ENCODE results near the gene SLC12A7.

SLC12A7 gene

DNA sequence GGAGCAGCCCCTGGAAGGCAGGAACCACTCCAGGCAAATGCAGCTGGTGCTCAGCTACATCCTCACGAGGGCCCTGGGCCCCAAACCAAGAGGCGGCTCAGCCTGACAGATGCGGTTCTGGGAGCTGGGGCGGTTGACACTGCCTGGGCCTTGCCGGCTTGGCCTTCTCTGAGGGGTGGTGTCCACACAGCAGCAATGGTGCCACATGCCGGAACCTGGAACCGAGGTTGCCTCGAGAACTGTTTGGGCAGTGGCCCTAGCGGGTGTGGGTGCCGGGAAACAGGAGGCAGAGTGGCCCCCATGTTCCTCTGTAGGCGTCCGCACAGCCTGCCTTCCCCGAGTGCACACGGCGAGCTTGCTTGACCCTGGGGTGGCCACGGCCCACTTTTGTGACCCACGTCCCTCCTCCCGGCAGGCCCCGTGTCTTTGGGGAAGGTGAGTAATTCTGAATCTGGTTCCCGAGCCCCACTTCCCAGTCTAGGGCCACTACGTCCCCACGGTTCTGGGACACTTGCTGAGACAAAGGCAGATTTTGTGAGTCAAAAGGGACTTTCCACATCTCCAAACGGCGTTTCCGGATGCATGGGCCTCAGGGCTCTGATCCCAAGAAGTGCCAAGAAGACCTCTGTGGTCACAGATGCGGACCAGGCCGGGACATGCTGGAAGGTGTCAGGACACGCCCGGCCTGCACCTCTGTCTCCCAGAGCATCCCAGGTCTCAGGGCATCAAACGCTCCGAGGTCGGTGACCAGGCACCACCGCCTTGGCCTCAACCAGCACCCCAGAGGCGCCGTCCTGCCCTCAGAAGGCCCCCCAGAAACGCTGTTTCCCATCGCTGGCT is 27.7 kb upstream of the SLC12A7 start:
- H3K4me3 ChIP-seq (ENCODE audit: low read depth, low read length): no peak overlapping the region
- TF ChIP-seq, protein P1, sequence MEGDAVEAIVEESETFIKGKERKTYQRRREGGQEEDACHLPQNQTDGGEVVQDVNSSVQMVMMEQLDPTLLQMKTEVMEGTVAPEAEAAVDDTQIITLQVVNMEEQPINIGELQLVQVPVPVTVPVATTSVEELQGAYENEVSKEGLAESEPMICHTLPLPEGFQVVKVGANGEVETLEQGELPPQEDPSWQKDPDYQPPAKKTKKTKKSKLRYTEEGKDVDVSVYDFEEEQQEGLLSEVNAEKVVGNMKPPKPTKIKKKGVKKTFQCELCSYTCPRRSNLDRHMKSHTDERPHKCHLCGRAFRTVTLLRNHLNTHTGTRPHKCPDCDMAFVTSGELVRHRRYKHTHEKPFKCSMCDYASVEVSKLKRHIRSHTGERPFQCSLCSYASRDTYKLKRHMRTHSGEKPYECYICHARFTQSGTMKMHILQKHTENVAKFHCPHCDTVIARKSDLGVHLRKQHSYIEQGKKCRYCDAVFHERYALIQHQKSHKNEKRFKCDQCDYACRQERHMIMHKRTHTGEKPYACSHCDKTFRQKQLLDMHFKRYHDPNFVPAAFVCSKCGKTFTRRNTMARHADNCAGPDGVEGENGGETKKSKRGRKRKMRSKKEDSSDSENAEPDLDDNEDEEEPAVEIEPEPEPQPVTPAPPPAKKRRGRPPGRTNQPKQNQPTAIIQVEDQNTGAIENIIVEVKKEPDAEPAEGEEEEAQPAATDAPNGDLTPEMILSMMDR (IDR thresholded peaks at IDR 0.05; ENCODE audit: low read depth, low read length): no peak

DNA sequence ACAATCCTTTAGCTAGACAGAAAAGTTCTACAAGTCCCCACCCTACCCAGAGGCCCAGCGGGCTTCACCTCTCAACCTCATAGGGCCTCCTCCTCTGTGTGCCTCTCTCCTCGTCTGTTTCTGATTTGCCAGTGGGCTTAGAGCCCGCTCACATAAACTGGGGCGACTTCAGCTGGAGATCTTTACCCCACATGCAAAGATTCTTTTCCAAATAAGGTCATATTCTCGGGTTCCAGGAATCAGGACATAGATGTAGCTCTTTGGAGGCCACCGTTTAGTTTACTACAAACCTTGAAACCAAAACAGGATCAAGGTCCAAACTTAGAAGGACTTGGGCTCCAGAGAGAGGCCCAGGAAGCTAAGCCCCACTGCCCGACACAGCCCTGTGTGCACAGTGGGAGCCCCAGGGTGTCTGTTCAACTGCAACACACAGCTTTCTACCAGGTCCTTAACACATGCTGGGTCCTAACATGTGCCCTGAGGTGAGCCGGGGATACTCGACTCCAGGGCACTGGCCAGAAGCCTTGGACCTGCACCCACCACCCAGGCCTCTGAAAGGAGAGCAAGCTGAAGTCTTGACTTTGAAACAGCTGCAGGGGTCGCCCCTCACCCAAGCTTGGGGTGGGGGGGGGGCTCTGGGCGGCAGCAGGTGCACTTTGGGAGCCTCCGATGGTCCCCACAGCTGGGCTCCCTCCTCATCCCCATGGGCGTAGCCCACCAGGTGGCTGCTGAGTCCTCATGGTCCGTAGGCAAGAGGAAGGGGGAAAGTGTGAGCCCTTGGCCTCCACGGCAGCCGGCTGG is 26.8 kb upstream of the SLC12A7 start:
- TF ChIP-seq, protein P1 (IDR thresholded peaks at IDR 0.05; ENCODE audit: low read depth, low read length): no peak
- no peak overlapping the region for H3K4me3 ChIP-seq (ENCODE audit: low read depth, low read length)

DNA sequence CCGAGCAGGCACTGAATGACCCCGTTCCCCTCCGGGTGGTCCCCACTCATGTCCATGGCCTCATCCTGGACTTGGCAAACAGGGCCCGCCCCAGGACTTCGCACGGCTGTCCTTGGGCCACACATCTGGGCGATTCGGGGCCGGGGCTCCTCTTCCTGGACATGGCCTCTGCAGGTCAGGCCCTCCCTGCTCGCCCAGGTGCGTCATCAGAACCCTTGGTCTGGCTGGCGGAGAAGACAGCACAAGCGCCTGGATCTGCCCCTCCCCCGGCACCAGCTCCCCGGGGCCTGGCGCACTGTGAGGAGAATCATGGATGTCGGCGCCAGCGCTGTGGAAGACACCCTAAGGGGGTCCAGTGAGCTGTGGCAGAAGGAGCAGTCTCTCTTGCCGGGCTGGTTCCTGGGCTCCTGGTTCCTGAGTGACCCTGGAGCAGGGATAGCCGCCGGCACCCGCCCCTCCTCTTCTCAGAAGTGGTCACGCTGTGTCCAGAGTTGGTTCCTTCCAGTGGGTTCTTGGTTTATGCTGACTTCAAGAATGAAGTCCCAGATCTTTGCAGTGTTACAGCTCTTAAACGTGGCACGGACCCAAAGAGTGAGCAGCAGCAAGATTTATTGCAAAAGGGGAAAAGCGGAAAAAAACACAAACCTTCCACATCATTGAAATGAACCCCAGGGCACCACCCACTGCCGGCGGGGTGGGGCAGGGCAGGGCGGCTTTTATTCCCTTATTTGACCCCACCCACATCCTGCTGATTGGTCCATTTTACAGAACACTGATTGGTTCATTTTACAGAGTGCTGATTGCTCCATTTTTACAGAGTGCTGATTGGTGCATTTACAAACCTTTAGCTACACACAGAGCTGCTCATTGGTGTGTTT is 25.9 kb upstream of the SLC12A7 start:
- TF ChIP-seq, protein P1 (IDR thresholded peaks at IDR 0.05; ENCODE audit: low read depth, low read length): no peak

DNA sequence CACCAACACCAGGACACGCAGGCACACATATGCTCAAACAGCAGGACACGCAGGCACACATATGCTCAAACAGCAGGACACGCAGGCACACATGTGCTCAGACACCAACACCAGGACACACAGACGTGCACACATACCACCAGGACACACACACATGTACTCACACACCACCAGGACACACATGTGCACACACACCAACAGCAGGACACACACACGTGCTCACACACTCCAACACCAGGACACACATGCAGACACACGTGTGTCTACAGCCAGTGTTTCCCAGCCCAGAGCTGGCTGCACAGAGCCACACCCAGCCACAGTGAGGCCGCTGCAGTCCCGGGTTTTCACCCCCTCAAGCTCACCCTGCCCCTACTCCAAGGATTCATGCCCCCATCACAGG is 25.0 kb upstream of the SLC12A7 start:
- H3K4me3 ChIP-seq (ENCODE audit: low read depth, low read length): no peak overlapping the region
- TF ChIP-seq, protein P1 (IDR thresholded peaks at IDR 0.05; ENCODE audit: low read depth, low read length): no peak

More for the DNA sequence above, 25.9 kb upstream of the SLC12A7 start:
- no peak overlapping the region for H3K4me3 ChIP-seq (ENCODE audit: low read depth, low read length)

DNA sequence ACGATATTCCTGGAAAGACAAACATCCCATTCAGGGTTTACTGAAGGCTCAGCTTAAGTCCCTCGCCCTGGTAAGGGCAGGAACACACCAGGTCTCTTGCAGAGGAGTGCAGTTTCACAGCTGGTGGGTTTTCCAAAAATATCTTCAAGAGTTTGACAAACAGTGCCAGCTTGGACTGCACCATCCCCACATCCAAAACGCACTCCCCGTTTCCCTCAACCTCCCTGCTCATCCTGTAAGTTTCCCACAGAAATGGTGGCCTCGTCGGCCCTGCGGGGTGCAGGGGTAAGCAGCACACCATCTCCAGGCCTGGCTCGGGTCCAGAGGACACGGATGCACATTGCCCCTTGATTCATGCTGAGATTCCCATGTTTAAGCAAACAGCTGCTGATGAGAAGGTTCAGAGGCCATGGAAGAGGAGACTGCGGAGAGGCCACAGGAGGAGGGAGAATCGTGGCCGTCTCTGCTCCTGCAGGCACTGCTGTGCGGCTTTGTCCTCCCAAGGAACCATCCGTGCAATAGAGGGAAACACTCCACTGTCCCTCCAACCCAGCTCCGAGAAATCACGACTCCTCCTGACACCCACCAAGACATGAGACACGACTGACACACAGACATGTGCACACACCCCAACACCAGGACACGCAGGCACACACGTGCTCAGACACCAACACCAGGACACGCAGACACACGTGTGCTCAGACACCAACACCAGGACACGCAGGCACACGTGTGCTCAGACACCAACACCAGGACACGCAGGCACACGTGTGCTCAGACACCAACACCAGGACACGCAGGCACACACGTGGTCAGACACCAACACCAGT is 24.0 kb upstream of the SLC12A7 start:
- TF ChIP-seq, protein P1 (IDR thresholded peaks at IDR 0.05; ENCODE audit: low read depth, low read length): no peak
- H3K4me3 ChIP-seq (ENCODE audit: low read depth, low read length): no peak overlapping the region

DNA sequence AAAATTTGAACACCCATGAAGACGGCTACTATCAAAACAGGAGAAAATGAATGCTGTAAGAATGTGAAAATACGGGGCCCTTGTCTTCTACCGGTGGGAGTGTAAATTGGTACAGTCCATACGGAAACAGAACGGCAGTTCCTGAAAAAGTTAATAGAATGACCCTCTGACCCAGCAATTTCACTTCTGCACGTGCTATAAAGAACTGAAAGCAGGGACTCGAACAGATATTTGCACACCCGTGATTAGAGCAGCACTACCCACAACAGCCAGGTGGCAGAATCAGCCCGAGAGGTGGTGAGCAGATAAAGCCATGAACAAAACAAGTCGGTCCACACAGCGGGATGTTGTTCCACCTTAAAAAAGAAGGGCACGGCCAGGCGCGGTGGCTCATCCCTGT is 22.6 kb upstream of the SLC12A7 start:
- TF ChIP-seq, protein P1 (IDR thresholded peaks at IDR 0.05; ENCODE audit: low read depth, low read length): no peak
- no peak overlapping the region for H3K4me3 ChIP-seq (ENCODE audit: low read depth, low read length)
